HepG2 (cell line): Measurements from ENCODE around the gene GPR26. TPM values are rescaled to one million over a fixed set of nuclear protein-coding genes. Genes with fewer than 3 reads are reported as not detected.

Experiments
- ATAC-seq: fragments of 200-7000 bp; cut with Tn5 transposase; 3 replicates; pipeline ENCODE4 v1.9.1; 2020; ENCODE audit warnings: mild to moderate bottlenecking, moderate library complexity
- BruUV-seq: library from RNA; stranded (reverse); fragments of 400-500 nt; replicated peaks from 2 replicates; lab custom pipeline; 2021; lab: Mats Ljungman, UMichigan
- CTCF ChIA-PET: fragments of 300-600 bp; formaldehyde crosslinking; extraction: SDS; loops from one replicate; lab custom pipeline; 2021; ENCODE audit warnings: low total read pairs, inconsistent platforms, low intra/inter-chr PET ratio; lab: Yijun Ruan, JAX
- POLR2A ChIA-PET: fragments of 350-600 bp; sonication (Branson Sonifier 250); formaldehyde crosslinking; loops from one replicate; lab custom pipeline; 2020; ENCODE audit warnings: antibody characterized with exemption, inconsistent platforms; lab: Yijun Ruan, JAX
- DNase-seq: peaks from one replicate; pipeline ENCODE4 v3.0.0-alpha.2; 2015; ENCODE audit warnings: low spot score
- FAIRE-seq: peaks from 3 replicates; lab custom pipeline; 2011; peaks lifted over from hg19 to GRCh38; lab: Jason Lieb, UNC
- H2AFZ ChIP-seq: one replicate; pipeline ENCODE4 v1.6.1; 2011; ENCODE audit warnings: low read length, inconsistent platforms
- H3K27ac ChIP-seq: fragments of 300-600 bp; 3 replicates; pipeline ENCODE4 v1.8.0; 2011; ENCODE audit warnings: mixed run types, mild to moderate bottlenecking, mixed read lengths, low read length, inconsistent platforms; ENCODE audit not compliant: insufficient read depth; ENCODE audit errors: extremely low read length
- H3K27me3 ChIP-seq, 2 experiments: fragments of 200-600 bp in 1 of 2; 2 replicates in 1 of 2; 3 replicates in 1 of 2; pipeline versions ENCODE4 v1.6.0 to v1.8.0; 2011; ENCODE audit warnings: low read length in 2 of 2, mild to moderate bottlenecking in 2 of 2, moderate library complexity in 2 of 2, inconsistent platforms in 1 of 2; ENCODE audit not compliant: insufficient read depth in 2 of 2, control insufficient read depth in 1 of 2
- H3K36me3 ChIP-seq, 2 experiments: fragments of 200-600 bp in 1 of 2; replicated peaks in 1 of 2; 2 replicates in 1 of 2; 3 replicates in 1 of 2; pipeline versions ENCODE4 v1.5.1 to v1.8.0; 2011; ENCODE audit warnings: low read length in 2 of 2, inconsistent platforms in 1 of 2; ENCODE audit not compliant: insufficient read depth in 2 of 2, control insufficient read depth in 1 of 2
- H3K4me1 ChIP-seq: 2 replicates; pipeline ENCODE4 v1.5.1; 2012; ENCODE audit warnings: low read length, inconsistent platforms; ENCODE audit not compliant: insufficient read depth
- H3K4me2 ChIP-seq: 2 replicates; pipeline ENCODE4 v1.6.0; 2011; ENCODE audit warnings: low read depth, low read length, inconsistent platforms
- H3K4me3 ChIP-seq, 3 experiments: fragments of 200-600 bp in 1 of 3; sonication (generic), shearing (Covaris generic) in 1 of 3; replicated peaks in 1 of 3; 2 replicates each; pipeline ENCODE4 v1.5.1; 2011 to 2016; ENCODE audit warnings: low read length in 3 of 3, inconsistent platforms in 2 of 3, low read depth in 2 of 3, mild to moderate bottlenecking in 2 of 3, control low read depth in 1 of 3, mixed read lengths in 1 of 3; ENCODE audit not compliant: insufficient read depth in 1 of 3
- H3K79me2 ChIP-seq: one replicate; pipeline ENCODE4 v1.6.1; 2011; ENCODE audit warnings: low read length, inconsistent platforms; ENCODE audit not compliant: insufficient read depth
- H3K9ac ChIP-seq: 2 replicates; pipeline ENCODE4 v1.6.0; 2011; ENCODE audit warnings: mild to moderate bottlenecking, low read depth, low read length, inconsistent platforms; ENCODE audit not compliant: insufficient read depth
- H3K9me3 ChIP-seq: 2 replicates; pipeline ENCODE4 v1.5.1; 2012; ENCODE audit warnings: mild to moderate bottlenecking, low read length
- H4K20me1 ChIP-seq: 2 replicates; pipeline ENCODE4 v1.6.0; 2011; ENCODE audit warnings: inconsistent platforms, mild to moderate bottlenecking, low read length, moderate library complexity; ENCODE audit not compliant: insufficient read depth
- MEIS1 ChIP-seq: sonication (generic); formaldehyde crosslinking; IDR thresholded peaks from 2 replicates; pipeline ENCODE4 v1.9.0; 2021; ENCODE audit warnings: mild to moderate bottlenecking, missing genetic modification reagents, moderate library complexity, borderline replicate concordance
- SMARCE1 ChIP-seq: fragments of 450-650 bp; IDR thresholded peaks from 2 replicates; pipeline ENCODE4 v1.6.1; 2017; ENCODE audit warnings: borderline replicate concordance
- SNRNP70 ChIP-seq: fragments of 200-400 bp; formaldehyde crosslinking; IDR thresholded peaks from 2 replicates; pipeline ENCODE4 v1.6.1; 2017; ENCODE audit warnings: mild to moderate bottlenecking, low read depth, low read length, moderate library complexity
- ZNF749 ChIP-seq: sonication (generic); formaldehyde crosslinking; IDR thresholded peaks from 2 replicates; pipeline ENCODE4 v1.8.0; 2022; ENCODE audit warnings: mild to moderate bottlenecking, missing genetic modification reagents, moderate library complexity, borderline replicate concordance
- WGBS: methylation state at CpG from one replicate; pipeline ENCODE4 v1.1.6; 2017; ENCODE audit warnings: low lambda C conversion rate; 5-methylcytosine and 5-hydroxymethylcytosine counted together
- in situ Hi-C: cut with HindIII; loops from 2 replicates; pipeline ENCODE4 v1.10.0; 2017; ENCODE audit warnings: low pct_unique_long_range_greater_than_20kb; ENCODE audit not compliant: extremely low pct_ligation_motif_present
- intact Hi-C: fragments of 100-400 bp; cut with micrococcal nuclease; formaldehyde crosslinking; loops from one replicate; pipeline ENCODE4 v1.10.0; 2022; ENCODE audit not compliant: unreplicated experiment
- polyA plus RNA-seq, 8 experiments: library from polyadenylated mRNA; depleted of rRNA in 3 of 8; stranded (reverse) in 7 of 8; unstranded in 1 of 8; fragments of >200 nt; fragmentation: Illumina TruSeq in 4 of 8; extraction: Trizol in 4 of 8; gene quantifications; 2 replicates each; pipeline versions ENCODE4 v1.2.1 to v1.2.3, GENCODE V29; 2011 to 2016; ENCODE audit warnings: low read depth in 4 of 8, missing spikeins in 1 of 8, mixed read lengths in 1 of 8; ENCODE audit not compliant: insufficient read depth in 1 of 8
- total RNA-seq, 5 experiments: library from RNA; depleted of rRNA; stranded (reverse); fragments of >200 nt; fragmentation: Illumina TruSeq; extraction: Trizol; gene quantifications; 2 replicates each; pipeline ENCODE4 v1.2.3, GENCODE V29; 2016; ENCODE audit warnings: low read depth in 1 of 5
- TF ChIP-seq, protein P1 (sequence below): IDR thresholded peaks from 2 replicates; pipeline ENCODE4 v1.6.1; 2012; ENCODE audit warnings: low read depth, low read length, improper control_type of control experiment
- TF ChIP-seq, protein P2 (sequence below): sonication (generic); formaldehyde crosslinking; IDR thresholded peaks from 2 replicates; pipeline ENCODE4 v1.5.0; 2020; ENCODE audit warnings: missing genetic modification reagents
- TF ChIP-seq, protein P3 (sequence below): sonication (generic); formaldehyde crosslinking; conservative IDR thresholded peaks from 2 replicates; pipeline ENCODE4 v1.4.0; 2020; ENCODE audit warnings: missing genetic modification reagents

GPR26 gene
- total and polyA plus RNA-seq, 2 of the 13 experiments (the other 11 are each of a cell fraction or from before 2014, with no cell fraction given): not detected

DNA sequence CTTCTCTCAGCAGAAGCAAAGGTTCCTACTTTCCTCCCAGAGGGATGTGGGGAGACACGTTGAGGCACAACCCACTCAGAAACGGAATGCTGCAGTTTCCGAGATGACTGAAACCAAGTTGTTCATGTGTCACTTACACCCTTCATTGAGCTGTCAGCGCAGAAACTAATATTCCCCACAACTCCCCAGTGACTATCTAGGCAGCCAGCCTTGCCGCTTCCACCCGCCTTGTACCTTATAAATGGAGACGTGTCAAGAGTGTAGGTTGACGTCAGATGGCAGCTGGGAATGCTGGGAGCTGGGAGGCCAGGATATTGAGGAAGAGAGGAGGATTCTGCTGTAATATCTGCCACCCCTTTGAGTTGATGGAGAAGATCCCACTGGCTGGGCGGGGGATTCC lies 15.1 kb downstream of the GPR26 start (continued):
- TF ChIP-seq, protein P1, sequence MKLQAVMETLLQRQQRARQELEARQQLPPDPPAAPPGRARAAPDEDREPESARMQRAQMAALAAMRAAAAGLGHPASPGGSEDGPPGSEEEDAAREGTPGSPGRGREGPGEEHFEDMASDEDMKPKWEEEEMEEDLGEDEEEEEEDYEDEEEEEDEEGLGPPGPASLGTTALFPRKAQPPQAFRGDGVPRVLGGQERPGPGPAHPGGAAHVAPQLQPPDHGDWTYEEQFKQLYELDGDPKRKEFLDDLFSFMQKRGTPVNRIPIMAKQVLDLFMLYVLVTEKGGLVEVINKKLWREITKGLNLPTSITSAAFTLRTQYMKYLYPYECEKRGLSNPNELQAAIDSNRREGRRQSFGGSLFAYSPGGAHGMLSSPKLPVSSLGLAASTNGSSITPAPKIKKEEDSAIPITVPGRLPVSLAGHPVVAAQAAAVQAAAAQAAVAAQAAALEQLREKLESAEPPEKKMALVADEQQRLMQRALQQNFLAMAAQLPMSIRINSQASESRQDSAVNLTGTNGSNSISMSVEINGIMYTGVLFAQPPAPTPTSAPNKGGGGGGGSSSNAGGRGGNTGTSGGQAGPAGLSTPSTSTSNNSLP: no peak
- TF ChIP-seq SMARCE1: no peak
- no peak for TF ChIP-seq MEIS1 (CRISPR knock-in tag)

DNA sequence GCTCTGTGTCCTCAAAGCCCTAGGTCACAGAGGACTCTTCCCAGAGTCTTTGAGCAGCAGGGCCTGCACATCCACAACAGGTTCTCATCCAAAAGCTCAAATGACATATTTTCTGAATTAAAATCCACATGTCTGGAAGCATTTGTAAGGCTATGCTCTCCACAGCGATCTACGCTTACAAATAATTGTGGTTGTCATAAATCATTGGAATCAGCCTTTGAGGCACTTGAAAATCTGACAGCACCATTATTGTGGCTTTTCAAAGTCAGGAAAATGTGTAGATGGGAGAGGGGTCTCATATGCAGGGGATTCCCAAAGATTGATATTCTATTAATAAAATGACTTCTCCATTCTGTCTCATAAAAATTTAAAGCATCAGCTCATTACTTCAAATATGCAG lies 16.3 kb downstream of the GPR26 start:
- POLR2A ChIA-PET: no interaction called here
- Histone ChIP-seq H3K27me3 (peaks cover 3 to 24% of the 10 kb centered on the region in 2 experiments; a peak in 3 of 5 replicates), H2AFZ (no peak overlapping the region), H3K4me2 (no peak overlapping the region), H3K9me3 (no peaks in the 10 kb centered on the region), H3K9ac (no peak overlapping the region), H3K79me2 (no peaks in the 10 kb centered on the region), H3K36me3 (no peaks in the 10 kb centered on the region), H4K20me1 (no peaks in the 10 kb centered on the region), H3K4me3 (no peak overlapping the region), H3K4me1 (no peaks in the 10 kb centered on the region), H3K27ac (no peak overlapping the region)
- ATAC-seq: no peak
- BruUV-seq: no TSS peak
- in situ Hi-C loops: no loop called here
- TF ChIP-seq ZNF749: no peak
- no peak for TF ChIP-seq SNRNP70
- TF ChIP-seq, protein P2, sequence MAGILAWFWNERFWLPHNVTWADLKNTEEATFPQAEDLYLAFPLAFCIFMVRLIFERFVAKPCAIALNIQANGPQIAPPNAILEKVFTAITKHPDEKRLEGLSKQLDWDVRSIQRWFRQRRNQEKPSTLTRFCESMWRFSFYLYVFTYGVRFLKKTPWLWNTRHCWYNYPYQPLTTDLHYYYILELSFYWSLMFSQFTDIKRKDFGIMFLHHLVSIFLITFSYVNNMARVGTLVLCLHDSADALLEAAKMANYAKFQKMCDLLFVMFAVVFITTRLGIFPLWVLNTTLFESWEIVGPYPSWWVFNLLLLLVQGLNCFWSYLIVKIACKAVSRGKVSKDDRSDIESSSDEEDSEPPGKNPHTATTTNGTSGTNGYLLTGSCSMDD (CRISPR knock-in tag): no peak
- TF ChIP-seq, protein P3, sequence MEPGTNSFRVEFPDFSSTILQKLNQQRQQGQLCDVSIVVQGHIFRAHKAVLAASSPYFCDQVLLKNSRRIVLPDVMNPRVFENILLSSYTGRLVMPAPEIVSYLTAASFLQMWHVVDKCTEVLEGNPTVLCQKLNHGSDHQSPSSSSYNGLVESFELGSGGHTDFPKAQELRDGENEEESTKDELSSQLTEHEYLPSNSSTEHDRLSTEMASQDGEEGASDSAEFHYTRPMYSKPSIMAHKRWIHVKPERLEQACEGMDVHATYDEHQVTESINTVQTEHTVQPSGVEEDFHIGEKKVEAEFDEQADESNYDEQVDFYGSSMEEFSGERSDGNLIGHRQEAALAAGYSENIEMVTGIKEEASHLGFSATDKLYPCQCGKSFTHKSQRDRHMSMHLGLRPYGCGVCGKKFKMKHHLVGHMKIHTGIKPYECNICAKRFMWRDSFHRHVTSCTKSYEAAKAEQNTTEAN (CRISPR knock-in tag): no peak
- FAIRE-seq: no peak
- CTCF ChIA-PET: no interaction called here
- intact Hi-C loops: no loop called here
- DNase-seq: no peak
- 8% methylated on average over 2 of the region's 2 CpGs for WGBS
